Left ventricle myocardium inferior (tissue), 1 donor: ENCODE results near the gene CXCL11. TPM values are rescaled to one million over a fixed set of nuclear protein-coding genes. Genes with fewer than 3 reads are reported as not detected.
A peak's percentile ranks its signal among the peaks of the same experiment; 100 is the strongest.

Source experiments
- DNase-seq: peaks from one replicate; pipeline ENCODE4 v3.0.0-alpha.2; 2020
- H3K27ac ChIP-seq: fragments of 200-600 bp; replicated peaks from 2 replicates; pipeline ENCODE4 v1.8.0; 2021
- H3K27me3 ChIP-seq: fragments of 200-600 bp; 2 replicates; pipeline ENCODE4 v1.8.0; 2021; ENCODE audit warnings: low read depth
- H3K36me3 ChIP-seq: fragments of 200-600 bp; 2 replicates; pipeline ENCODE4 v1.8.0; 2021
- H3K4me1 ChIP-seq: fragments of 200-600 bp; 2 replicates; pipeline ENCODE4 v1.8.0; 2021
- H3K4me3 ChIP-seq: fragments of 200-600 bp; 2 replicates; pipeline ENCODE4 v1.8.0; 2021; ENCODE audit warnings: mild to moderate bottlenecking, moderate library complexity
- H3K9me3 ChIP-seq: fragments of 200-600 bp; replicated peaks from 2 replicates; pipeline ENCODE4 v1.8.0; 2021
- CTCF ChIP-seq: fragments of 200-600 bp; IDR thresholded peaks from 2 replicates; pipeline ENCODE4 v1.8.0; 2021; ENCODE audit warnings: antibody characterized with exemption, mild to moderate bottlenecking, borderline replicate concordance
- intact Hi-C: fragments of 100-400 bp; cut with micrococcal nuclease; formaldehyde crosslinking; loops from one replicate; pipeline ENCODE4 v1.11.0; 2022
- total RNA-seq: library from RNA; stranded (reverse); fragmentation: NEBNext Ultra II Directional; extraction: Animal tissue kit (Norgen Biotek cat#: 25700); gene quantifications from one replicate; pipeline ENCODE4 v1.2.1, GENCODE V29; 2021
- donor health status: DM: no; HTN: yes; CAD: no; lungs with severe emphysema.

CXCL11 gene
- total RNA-seq, 1 donor from 2014 or later: not detected

GRCh38 chr4:76074468-76074867, 38.6 kb upstream of the CXCL11 start, which contains the start of gene ART3:
Gene ART3, plus strand, starts transcription at chr4:76074709. Its CDS starts 1,181 bp downstream, at chr4:76075890.
- H3K4me3 ChIP-seq: peak within 1 kb of the TSS; percentile 60
- no peaks in the 10 kb centered on the region for H3K36me3 ChIP-seq
- DNase-seq: no peak
- no peaks in the 10 kb centered on the region for H3K9me3 ChIP-seq
- H3K27ac ChIP-seq: peak within 1 kb of the TSS; percentile 81
- H3K27me3 ChIP-seq: no peaks in the 10 kb centered on the region
- intact Hi-C loops: no loop called here
- no peak for TF ChIP-seq CTCF
- H3K4me1 ChIP-seq: peaks cover 24% of the 10 kb centered on the region

DNA sequence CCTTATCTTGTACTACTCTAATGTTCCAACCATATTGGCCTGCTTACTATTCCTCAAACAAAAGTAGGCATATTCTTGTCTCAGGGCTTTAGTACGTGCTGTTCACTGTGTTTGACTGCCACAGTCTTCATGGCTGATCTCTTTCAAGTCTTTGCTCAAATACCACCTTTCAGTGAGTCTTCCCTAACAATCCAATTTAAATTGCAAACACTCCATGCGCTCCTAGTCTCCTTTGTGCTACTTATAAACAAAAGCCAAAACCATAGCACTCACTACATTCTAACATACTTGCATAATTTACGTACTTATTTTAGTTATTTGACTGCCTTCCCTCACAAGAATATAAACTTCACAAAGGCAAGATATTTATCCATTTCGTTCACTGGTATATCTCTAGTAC, 36.9 kb upstream of the CXCL11 start:
- peak overlapping the region; percentile 81 for H3K27ac ChIP-seq

DNA sequence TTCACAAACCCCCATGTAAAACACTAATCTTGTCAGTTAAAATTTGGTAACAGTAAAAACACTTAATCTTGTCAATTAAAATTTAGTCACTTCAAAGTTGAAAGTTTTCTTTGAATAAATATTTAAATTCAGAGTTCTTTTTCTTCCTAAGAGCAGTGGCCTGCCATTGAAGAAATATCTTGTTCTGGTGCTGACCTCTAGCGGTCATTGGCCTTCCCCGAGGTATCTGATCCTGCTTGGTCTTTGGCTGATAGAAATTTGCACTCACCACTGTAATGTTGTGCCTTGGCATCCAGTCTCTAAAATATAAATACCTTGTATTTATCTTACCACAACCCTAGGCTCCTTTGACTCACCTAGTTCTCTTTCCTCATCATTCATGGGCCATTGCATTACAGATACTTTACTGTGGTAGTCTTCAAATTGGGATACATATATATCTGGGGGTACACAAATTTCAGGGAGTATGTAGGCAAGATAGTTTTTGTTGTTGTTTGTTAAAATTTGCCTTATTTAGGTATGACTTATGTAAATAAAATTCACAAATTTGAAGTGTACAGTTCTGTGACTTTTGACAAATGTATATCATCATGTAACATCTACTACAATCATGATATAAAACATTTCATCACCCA, 31.9 kb upstream of the CXCL11 start:
- Histone ChIP-seq H3K27me3 (no peaks in the 10 kb centered on the region), H3K4me1 (peaks cover 4% of the 10 kb centered on the region), H3K4me3 (no peak overlapping the region), H3K27ac (no peak overlapping the region), H3K36me3 (no peaks in the 10 kb centered on the region), H3K9me3 (no peaks in the 10 kb centered on the region)
- intact Hi-C loops: no loop called here
- DNase-seq: peak; percentile 55
- TF ChIP-seq CTCF: peak; percentile 94

More for the DNA sequence above, 36.9 kb upstream of the CXCL11 start:
- Histone ChIP-seq H3K4me1 (peaks cover 21% of the 10 kb centered on the region), H3K36me3 (no peaks in the 10 kb centered on the region), H3K9me3 (no peaks in the 10 kb centered on the region), H3K4me3 (no peak overlapping the region), H3K27me3 (no peaks in the 10 kb centered on the region)
- TF ChIP-seq CTCF: no peak
- DNase-seq: no peak
- intact Hi-C loops: loop anchor here (2.0 kb wide), 1 partner anchor 78 kb away; no protein-coding TSS in a partner anchor

- no peak for TF ChIP-seq CTCF
- Histone ChIP-seq H3K27ac (no peak overlapping the region), H3K27me3 (no peaks in the 10 kb centered on the region), H3K4me3 (no peak overlapping the region), H3K9me3 (no peaks in the 10 kb centered on the region), H3K4me1 (no peaks in the 10 kb centered on the region), H3K36me3 (no peaks in the 10 kb centered on the region)
- no peak for DNase-seq
- intact Hi-C loops: no loop called here
These were observed 30.7 kb upstream of the CXCL11 start for GRCh38 chr4:76066546-76066945.

DNA sequence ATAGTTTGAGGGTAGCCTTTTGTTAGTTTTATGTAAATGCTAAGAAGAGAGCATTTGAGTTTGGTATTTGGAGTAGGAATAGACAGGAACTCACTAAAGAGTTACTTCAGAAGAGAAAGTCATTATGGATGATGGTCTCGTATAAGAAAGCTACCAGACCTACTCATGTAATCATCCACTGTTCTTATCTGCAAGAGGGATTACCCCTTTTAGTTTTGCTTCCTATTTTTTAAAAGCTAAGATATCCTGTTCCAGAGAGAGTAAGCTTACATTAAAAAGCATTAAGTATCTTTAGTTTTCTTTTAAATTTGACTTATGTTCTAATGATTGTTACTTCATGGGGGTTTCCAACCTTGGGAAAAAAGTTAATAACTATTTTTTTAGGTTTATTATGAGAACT, 26.1 kb upstream of the CXCL11 start:
- Histone ChIP-seq H3K27ac (no peak overlapping the region), H3K4me1 (no peaks in the 10 kb centered on the region), H3K27me3 (no peaks in the 10 kb centered on the region), H3K36me3 (no peaks in the 10 kb centered on the region), H3K9me3 (no peaks in the 10 kb centered on the region), H3K4me3 (no peak overlapping the region)
- TF ChIP-seq CTCF: no peak
- intact Hi-C loops: no loop called here
- no peak for DNase-seq
